Upper lobe of left lung (tissue), 6 donors: Measurements from ENCODE around the gene BRDT. TPM values are rescaled to one million over a fixed set of nuclear protein-coding genes. Genes with fewer than 3 reads are reported as not detected.

ENCODE experiments used
- ATAC-seq, 2 donors: fragments of 200-7000 bp; cut with Tn5 transposase; one replicate each; pipeline ENCODE4 v1.9.1; 2022; ENCODE audit warnings: mild to moderate bottlenecking in 2 of 2, moderate library complexity in 2 of 2; ENCODE audit not compliant: low FRiP score in 2 of 2
- DNase-seq, 2 donors: peaks; one replicate each; pipeline ENCODE4 v3.0.0-alpha.2; 2019 to 2020
- H3K27ac ChIP-seq, 4 donors: fragments of 200-600 bp; sonication (generic); one replicate each; pipeline ENCODE4 v1.5.1; 2016 to 2019
- H3K27me3 ChIP-seq, 4 donors: fragments of 200-600 bp; sonication (generic); one replicate each; pipeline ENCODE4 v1.5.1; 2017 to 2019
- H3K36me3 ChIP-seq, 4 donors: fragments of 200-600 bp; sonication (generic); one replicate each; pipeline ENCODE4 v1.5.1; 2016 to 2019
- H3K4me1 ChIP-seq, 4 donors: fragments of 200-600 bp; sonication (generic); one replicate each; pipeline ENCODE4 v1.5.1; 2018 to 2019
- H3K4me3 ChIP-seq, 4 donors: fragments of 200-600 bp; sonication (generic); one replicate each; pipeline ENCODE4 v1.5.1; 2017 to 2019; ENCODE audit warnings: mild to moderate bottlenecking in 2 of 4, moderate library complexity in 1 of 4
- H3K9me3 ChIP-seq, 4 donors: fragments of 200-600 bp; sonication (generic); one replicate each; pipeline ENCODE4 v1.5.1; 2018 to 2019
- EP300 ChIP-seq, 4 donors: sonication (generic); formaldehyde crosslinking; IDR thresholded peaks; one replicate each; pipeline ENCODE4 v1.5.1; 2017; ENCODE audit warnings: antibody characterized with exemption in 4 of 4, control low read depth in 2 of 4
- POLR2A ChIP-seq, 4 donors: fragments of 450-650 bp; IDR thresholded peaks; one replicate each; pipeline ENCODE4 v1.5.1; 2016 to 2017; ENCODE audit warnings: antibody characterized with exemption in 4 of 4, mild to moderate bottlenecking in 2 of 4
- POLR2AphosphoS5 ChIP-seq, 2 donors: sonication (generic); formaldehyde crosslinking; IDR thresholded peaks; one replicate each; pipeline ENCODE4 v1.5.1; 2017; ENCODE audit warnings: antibody characterized with exemption in 2 of 2
- WGBS, 2 donors: methylation state at CpG; one replicate each; pipeline ENCODE4 v1.1.5; 2017 to 2018; 5-methylcytosine and 5-hydroxymethylcytosine counted together
- total RNA-seq, 6 donors: library from RNA; depleted of rRNA in 4 of 6; stranded (reverse); fragments of >200 nt in 4 of 6; gene quantifications; one replicate each; pipeline versions ENCODE4 v1.1.0 to v1.2.1, GENCODE V29; 2016 to 2021
- TF ChIP-seq, protein P1 (sequence below), 6 experiments: fragments of 450-650 bp in 4 of 6; fragments of 200-600 bp in 2 of 6; sonication (generic) in 2 of 6; IDR thresholded peaks; one replicate each; pipeline ENCODE4 v1.5.1; 2016 to 2019; ENCODE audit warnings: antibody characterized with exemption in 6 of 6
- donor health status: DM: no; HTN: no; CAD: no; lungs with moderate emphysema.
- donor health status: DM: no; HTN: yes; CAD: no; lungs with severe emphysema.

The BRDT gene
- total RNA-seq, result not detected

DNA sequence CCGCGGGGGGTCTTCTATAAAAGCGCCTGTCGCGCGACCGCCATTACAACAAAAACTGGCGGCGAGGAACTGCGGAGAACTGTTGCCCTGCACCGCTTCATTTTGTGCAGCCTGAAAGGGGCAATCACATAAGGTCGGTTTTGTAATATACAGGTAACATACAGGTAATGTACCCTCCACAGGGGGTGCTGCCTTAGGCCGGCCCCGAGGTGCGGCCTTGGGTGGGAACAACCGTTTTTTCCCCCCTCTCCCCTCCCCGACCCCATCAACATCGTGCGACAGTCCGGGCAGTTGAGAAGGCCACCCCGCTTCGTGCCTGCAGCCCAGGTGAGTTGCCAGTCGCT lies at the start of gene BRDT:
BRDT (plus strand) TSS at position 46 of the 344 bp plus-strand sequence. CDS start 13,354 bp downstream, outside the sequence.
- peak in 1 of 2 donors; percentile 49 for ATAC-seq
- H3K36me3 ChIP-seq, result no peaks in the 10 kb centered on the region
- H3K27ac ChIP-seq, result peak within 1 kb of the TSS in 1 of 4 donors; percentile 44
- DNase-seq, result peak in 1 of 2 donors; percentile 49
- TF ChIP-seq POLR2A (IDR thresholded peaks at IDR 0.05), result no peak
- TF ChIP-seq, protein P1, sequence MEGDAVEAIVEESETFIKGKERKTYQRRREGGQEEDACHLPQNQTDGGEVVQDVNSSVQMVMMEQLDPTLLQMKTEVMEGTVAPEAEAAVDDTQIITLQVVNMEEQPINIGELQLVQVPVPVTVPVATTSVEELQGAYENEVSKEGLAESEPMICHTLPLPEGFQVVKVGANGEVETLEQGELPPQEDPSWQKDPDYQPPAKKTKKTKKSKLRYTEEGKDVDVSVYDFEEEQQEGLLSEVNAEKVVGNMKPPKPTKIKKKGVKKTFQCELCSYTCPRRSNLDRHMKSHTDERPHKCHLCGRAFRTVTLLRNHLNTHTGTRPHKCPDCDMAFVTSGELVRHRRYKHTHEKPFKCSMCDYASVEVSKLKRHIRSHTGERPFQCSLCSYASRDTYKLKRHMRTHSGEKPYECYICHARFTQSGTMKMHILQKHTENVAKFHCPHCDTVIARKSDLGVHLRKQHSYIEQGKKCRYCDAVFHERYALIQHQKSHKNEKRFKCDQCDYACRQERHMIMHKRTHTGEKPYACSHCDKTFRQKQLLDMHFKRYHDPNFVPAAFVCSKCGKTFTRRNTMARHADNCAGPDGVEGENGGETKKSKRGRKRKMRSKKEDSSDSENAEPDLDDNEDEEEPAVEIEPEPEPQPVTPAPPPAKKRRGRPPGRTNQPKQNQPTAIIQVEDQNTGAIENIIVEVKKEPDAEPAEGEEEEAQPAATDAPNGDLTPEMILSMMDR (IDR thresholded peaks at IDR 0.05), result no peak
- no peaks in the 10 kb centered on the region for H3K27me3 ChIP-seq
- H3K4me1 ChIP-seq, result no peaks in the 10 kb centered on the region
- no peaks in the 10 kb centered on the region for H3K9me3 ChIP-seq
- 86 to 92% methylated on average over 16 to 23 of the region's 23 CpGs for WGBS, 2 donors
- peak within 1 kb of the TSS in 1 of 4 donors; percentile 11 for H3K4me3 ChIP-seq

DNA sequence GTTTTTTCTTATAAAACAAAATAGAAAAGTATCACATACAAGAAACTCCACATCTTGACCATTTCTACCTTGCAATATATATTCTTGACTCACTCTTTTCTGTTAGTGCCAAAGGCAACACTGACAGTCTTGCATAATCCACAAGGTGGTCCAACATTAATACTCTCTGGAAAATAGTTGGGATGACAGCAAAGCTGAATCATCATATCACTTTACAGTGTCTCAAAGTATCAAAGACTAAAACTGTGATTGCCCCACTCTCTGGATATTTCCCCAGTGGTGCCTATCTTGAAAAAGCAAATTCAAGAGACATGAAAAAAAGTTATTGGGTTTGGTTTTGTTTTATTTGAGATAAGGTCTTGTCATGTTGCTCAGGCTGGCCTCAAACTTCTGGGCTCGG lies 48.6 kb upstream of the BRDT start:
- H3K36me3 ChIP-seq, result no peaks in the 10 kb centered on the region
- H3K4me3 ChIP-seq, result no peak overlapping the region
- H3K27me3 ChIP-seq, result no peaks in the 10 kb centered on the region
- DNase-seq, result no peak
- H3K27ac ChIP-seq, result no peak overlapping the region
- H3K4me1 ChIP-seq, result no peaks in the 10 kb centered on the region
- H3K9me3 ChIP-seq, result no peaks in the 10 kb centered on the region
- ATAC-seq, result peak in 1 of 2 donors; percentile 72
- WGBS, 2 donors, result 92 to 93% methylated on average over 1 of the region's 1 CpG
- TF ChIP-seq, protein P1 (IDR thresholded peaks at IDR 0.05), result no peak
- no peak for TF ChIP-seq EP300 (IDR thresholded peaks at IDR 0.05)
- TF ChIP-seq POLR2A (IDR thresholded peaks at IDR 0.05), result no peak
- no peak for TF ChIP-seq POLR2AphosphoS5 (IDR thresholded peaks at IDR 0.05)

DNA sequence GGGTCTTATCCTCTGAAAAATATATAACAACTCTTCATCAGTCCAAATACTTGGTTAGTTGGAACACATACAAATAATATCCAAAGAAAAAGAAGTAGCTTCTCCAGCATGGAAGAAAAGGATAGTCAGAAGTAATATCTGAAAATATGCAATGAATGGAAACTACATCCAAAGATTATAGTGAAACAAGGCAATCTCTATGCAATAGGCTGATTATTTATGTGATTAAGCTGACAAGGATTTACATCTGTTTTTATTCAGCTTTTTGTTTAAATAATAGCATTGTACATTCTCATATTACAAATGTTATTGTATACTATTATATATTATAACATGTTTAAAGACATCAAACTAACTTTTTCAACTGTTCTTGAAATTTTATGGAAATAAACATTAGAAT lies 48.0 kb upstream of the BRDT start:
- no peaks in the 10 kb centered on the region for H3K27me3 ChIP-seq
- H3K4me3 ChIP-seq, result no peak overlapping the region
- no peaks in the 10 kb centered on the region for H3K4me1 ChIP-seq
- TF ChIP-seq POLR2A (IDR thresholded peaks at IDR 0.05) (no peak), POLR2AphosphoS5 (IDR thresholded peaks at IDR 0.05) (no peak)
- TF ChIP-seq, protein P1 (IDR thresholded peaks at IDR 0.05), result no peak
- no peak for DNase-seq
- no peaks in the 10 kb centered on the region for H3K9me3 ChIP-seq
- ATAC-seq, result no peak
- H3K36me3 ChIP-seq, result no peaks in the 10 kb centered on the region
- H3K27ac ChIP-seq, result no peak overlapping the region

DNA sequence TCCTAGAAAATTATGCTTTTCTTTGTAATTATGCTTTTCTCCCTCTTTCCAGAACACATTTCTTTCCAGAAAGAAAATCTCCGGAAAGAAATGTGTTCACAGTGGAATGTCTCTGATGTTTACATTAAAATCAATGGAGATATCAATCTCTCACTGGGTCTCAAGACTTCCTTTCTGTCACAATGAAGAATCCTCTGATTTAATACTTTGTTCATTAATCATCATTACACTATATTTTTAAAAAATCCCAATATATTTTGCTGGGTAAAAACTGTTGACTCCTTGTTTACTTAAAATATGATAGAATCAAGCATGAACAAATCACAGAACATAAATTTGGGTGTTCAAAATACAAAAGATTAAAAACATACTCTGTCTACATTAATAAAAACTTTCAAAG lies 36.9 kb upstream of the BRDT start:
- 54 to 59% methylated on average over 1 of the region's 1 CpG for whole genome bisulfite sequencing, 2 donors
- DNase-seq (no peak), ATAC-seq (no peak)
- TF ChIP-seq EP300 (IDR thresholded peaks at IDR 0.05), result no peak
- no peak for TF ChIP-seq POLR2AphosphoS5 (IDR thresholded peaks at IDR 0.05)
- TF ChIP-seq, protein P1 (IDR thresholded peaks at IDR 0.05), result no peak
- TF ChIP-seq POLR2A (IDR thresholded peaks at IDR 0.05), result no peak
- Histone ChIP-seq H3K36me3 (no peaks in the 10 kb centered on the region), H3K27ac (no peak overlapping the region), H3K4me3 (no peak overlapping the region), H3K27me3 (no peaks in the 10 kb centered on the region), H3K4me1 (no peaks in the 10 kb centered on the region), H3K9me3 (no peaks in the 10 kb centered on the region)

DNA sequence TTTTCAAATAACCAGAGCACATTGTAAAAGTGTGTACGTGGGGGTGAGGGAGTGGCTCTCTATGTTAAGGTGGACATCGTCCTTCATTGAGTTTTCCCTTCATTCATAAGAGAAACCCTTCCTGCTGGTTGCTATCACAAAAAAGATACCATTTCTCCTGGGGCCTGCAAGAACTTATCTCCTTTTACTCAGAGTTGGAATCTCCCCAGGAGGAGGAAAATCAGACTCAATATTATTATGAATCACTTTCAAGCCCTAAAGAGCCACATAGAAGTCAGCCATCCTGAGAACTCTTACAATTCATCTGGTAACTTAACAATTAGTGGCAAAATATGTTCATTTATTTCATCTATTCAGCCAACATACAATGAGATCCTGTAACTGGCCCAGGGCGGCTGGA lies 36.2 kb upstream of the BRDT start:
- Histone ChIP-seq H3K27me3 (no peaks in the 10 kb centered on the region), H3K36me3 (no peaks in the 10 kb centered on the region), H3K4me1 (no peaks in the 10 kb centered on the region), H3K4me3 (no peak overlapping the region), H3K27ac (no peak overlapping the region), H3K9me3 (no peaks in the 10 kb centered on the region)
- 75% methylated on average over 3 of the region's 3 CpGs for WGBS, 2 donors
- TF ChIP-seq, protein P1 (IDR thresholded peaks at IDR 0.05), result no peak
- no peak for TF ChIP-seq EP300 (IDR thresholded peaks at IDR 0.05)
- ATAC-seq, result no peak
- no peak for DNase-seq
